HepG2 (cell line): ENCODE data around the gene UNC5CL.

Experiments
- CAMTA2 ChIP-seq: sonication (generic); formaldehyde crosslinking; IDR thresholded peaks from 2 replicates; pipeline ENCODE4 v1.4.0; 2020; ENCODE audit warnings: mild to moderate bottlenecking, missing genetic modification reagents, borderline replicate concordance
- KDM5B ChIP-seq: sonication (generic); formaldehyde crosslinking; IDR thresholded peaks from 2 replicates; pipeline ENCODE4 v1.4.0; 2020; ENCODE audit warnings: missing genetic modification reagents, mild to moderate bottlenecking, borderline replicate concordance
- SRF ChIP-seq: IDR thresholded peaks from 2 replicates; pipeline ENCODE4 v1.6.1; 2011; ENCODE audit warnings: mild to moderate bottlenecking, low read depth, low read length, moderate library complexity
- SRSF9 ChIP-seq: fragments of 200-400 bp; formaldehyde crosslinking; IDR thresholded peaks from 2 replicates; pipeline ENCODE4 v1.6.1; 2018; ENCODE audit warnings: borderline replicate concordance, mild to moderate bottlenecking, low read depth, low read length; ENCODE audit not compliant: insufficient read depth, poor library complexity, severe bottlenecking
- ZBTB1 ChIP-seq: sonication (generic); formaldehyde crosslinking; IDR thresholded peaks from 2 replicates; pipeline ENCODE4 v1.4.0; 2020; ENCODE audit warnings: missing genetic modification reagents, borderline replicate concordance
- ZEB1 ChIP-seq: IDR thresholded peaks from 2 replicates; pipeline ENCODE4 v1.6.1; 2012; ENCODE audit warnings: mild to moderate bottlenecking, low read depth, inconsistent platforms; ENCODE audit not compliant: insufficient replicate concordance
- ZNF337 ChIP-seq: sonication (generic); formaldehyde crosslinking; IDR thresholded peaks from 2 replicates; pipeline ENCODE4 v1.5.1; 2020; ENCODE audit warnings: missing genetic modification reagents, low read depth, mild to moderate bottlenecking, borderline replicate concordance
- ZNF550 ChIP-seq: sonication (generic); formaldehyde crosslinking; IDR thresholded peaks from 2 replicates; pipeline ENCODE4 v1.4.0; 2020; ENCODE audit warnings: mild to moderate bottlenecking, missing genetic modification reagents, borderline replicate concordance
- TF ChIP-seq, protein P1 (sequence below): sonication (generic); formaldehyde crosslinking; IDR thresholded peaks from one replicate; pipeline ENCODE4 v1.5.1; 2020; ENCODE audit warnings: mild to moderate bottlenecking, missing genetic modification reagents; ENCODE audit errors: not compliant biosample characterization
- TF ChIP-seq, protein P2 (sequence below): sonication (generic); formaldehyde crosslinking; IDR thresholded peaks from 2 replicates; pipeline ENCODE4 v1.4.0; 2020; ENCODE audit warnings: missing genetic modification reagents

- TF ChIP-seq ZNF337 (CRISPR knock-in tag) (no peak), ZBTB1 (CRISPR knock-in tag) (no peak), SRSF9 (no peak), SRF (no peak), KDM5B (CRISPR knock-in tag) (no peak), ZEB1 (no peak), ZNF550 (CRISPR knock-in tag) (no peak), CAMTA2 (CRISPR knock-in tag) (no peak)
- TF ChIP-seq, protein P1, sequence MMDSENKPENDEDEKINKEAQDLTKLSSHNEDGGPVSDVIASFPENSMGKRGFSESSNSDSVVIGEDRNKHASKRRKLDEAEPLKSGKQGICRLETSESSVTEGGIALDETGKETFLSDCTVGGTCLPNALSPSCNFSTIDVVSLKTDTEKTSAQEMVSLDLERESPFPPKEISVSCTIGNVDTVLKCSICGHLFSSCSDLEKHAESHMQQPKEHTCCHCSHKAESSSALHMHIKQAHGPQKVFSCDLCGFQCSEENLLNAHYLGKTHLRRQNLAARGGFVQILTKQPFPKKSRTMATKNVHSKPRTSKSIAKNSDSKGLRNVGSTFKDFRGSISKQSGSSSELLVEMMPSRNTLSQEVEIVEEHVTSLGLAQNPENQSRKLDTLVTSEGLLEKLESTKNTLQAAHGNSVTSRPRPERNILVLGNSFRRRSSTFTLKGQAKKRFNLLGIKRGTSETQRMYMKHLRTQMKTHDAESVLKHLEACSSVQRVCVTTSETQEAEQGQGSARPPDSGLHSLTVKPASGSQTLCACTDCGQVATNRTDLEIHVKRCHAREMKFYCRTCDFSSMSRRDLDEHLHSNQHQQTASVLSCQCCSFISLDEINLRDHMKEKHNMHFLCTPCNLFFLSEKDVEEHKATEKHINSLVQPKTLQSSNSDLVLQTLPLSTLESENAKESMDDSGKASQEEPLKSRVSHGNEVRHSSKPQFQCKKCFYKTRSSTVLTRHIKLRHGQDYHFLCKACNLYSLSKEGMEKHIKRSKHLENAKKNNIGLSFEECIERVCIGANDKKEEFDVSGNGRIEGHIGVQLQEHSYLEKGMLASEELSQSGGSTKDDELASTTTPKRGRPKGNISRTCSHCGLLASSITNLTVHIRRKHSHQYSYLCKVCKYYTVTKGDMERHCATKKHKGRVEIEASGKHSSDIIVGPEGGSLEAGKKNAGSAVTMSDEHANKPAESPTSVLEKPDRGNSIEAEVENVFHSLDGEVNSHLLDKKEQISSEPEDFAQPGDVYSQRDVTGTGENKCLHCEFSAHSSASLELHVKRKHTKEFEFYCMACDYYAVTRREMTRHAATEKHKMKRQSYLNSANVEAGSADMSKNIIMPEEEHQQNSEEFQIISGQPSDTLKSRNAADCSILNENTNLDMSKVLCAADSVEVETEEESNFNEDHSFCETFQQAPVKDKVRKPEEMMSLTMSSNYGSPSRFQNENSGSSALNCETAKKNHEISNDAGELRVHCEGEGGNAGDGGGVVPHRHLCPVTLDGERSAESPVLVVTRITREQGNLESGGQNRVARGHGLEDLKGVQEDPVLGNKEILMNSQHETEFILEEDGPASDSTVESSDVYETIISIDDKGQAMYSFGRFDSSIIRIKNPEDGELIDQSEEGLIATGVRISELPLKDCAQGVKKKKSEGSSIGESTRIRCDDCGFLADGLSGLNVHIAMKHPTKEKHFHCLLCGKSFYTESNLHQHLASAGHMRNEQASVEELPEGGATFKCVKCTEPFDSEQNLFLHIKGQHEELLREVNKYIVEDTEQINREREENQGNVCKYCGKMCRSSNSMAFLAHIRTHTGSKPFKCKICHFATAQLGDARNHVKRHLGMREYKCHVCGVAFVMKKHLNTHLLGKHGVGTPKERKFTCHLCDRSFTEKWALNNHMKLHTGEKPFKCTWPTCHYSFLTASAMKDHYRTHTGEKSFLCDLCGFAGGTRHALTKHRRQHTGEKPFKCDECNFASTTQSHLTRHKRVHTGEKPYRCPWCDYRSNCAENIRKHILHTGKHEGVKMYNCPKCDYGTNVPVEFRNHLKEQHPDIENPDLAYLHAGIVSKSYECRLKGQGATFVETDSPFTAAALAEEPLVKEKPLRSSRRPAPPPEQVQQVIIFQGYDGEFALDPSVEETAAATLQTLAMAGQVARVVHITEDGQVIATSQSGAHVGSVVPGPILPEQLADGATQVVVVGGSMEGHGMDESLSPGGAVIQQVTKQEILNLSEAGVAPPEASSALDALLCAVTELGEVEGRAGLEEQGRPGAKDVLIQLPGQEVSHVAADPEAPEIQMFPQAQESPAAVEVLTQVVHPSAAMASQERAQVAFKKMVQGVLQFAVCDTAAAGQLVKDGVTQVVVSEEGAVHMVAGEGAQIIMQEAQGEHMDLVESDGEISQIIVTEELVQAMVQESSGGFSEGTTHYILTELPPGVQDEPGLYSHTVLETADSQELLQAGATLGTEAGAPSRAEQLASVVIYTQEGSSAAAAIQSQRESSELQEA (CRISPR knock-in tag): no peak
- TF ChIP-seq, protein P2, sequence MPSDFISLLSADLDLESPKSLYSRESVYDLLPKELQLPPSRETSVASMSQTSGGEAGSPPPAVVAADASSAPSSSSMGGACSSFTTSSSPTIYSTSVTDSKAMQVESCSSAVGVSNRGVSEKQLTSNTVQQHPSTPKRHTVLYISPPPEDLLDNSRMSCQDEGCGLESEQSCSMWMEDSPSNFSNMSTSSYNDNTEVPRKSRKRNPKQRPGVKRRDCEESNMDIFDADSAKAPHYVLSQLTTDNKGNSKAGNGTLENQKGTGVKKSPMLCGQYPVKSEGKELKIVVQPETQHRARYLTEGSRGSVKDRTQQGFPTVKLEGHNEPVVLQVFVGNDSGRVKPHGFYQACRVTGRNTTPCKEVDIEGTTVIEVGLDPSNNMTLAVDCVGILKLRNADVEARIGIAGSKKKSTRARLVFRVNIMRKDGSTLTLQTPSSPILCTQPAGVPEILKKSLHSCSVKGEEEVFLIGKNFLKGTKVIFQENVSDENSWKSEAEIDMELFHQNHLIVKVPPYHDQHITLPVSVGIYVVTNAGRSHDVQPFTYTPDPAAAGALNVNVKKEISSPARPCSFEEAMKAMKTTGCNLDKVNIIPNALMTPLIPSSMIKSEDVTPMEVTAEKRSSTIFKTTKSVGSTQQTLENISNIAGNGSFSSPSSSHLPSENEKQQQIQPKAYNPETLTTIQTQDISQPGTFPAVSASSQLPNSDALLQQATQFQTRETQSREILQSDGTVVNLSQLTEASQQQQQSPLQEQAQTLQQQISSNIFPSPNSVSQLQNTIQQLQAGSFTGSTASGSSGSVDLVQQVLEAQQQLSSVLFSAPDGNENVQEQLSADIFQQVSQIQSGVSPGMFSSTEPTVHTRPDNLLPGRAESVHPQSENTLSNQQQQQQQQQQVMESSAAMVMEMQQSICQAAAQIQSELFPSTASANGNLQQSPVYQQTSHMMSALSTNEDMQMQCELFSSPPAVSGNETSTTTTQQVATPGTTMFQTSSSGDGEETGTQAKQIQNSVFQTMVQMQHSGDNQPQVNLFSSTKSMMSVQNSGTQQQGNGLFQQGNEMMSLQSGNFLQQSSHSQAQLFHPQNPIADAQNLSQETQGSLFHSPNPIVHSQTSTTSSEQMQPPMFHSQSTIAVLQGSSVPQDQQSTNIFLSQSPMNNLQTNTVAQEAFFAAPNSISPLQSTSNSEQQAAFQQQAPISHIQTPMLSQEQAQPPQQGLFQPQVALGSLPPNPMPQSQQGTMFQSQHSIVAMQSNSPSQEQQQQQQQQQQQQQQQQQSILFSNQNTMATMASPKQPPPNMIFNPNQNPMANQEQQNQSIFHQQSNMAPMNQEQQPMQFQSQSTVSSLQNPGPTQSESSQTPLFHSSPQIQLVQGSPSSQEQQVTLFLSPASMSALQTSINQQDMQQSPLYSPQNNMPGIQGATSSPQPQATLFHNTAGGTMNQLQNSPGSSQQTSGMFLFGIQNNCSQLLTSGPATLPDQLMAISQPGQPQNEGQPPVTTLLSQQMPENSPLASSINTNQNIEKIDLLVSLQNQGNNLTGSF (CRISPR knock-in tag): no peak
These were observed 24.2 kb downstream of the UNC5CL start for GRCh38 chr6:41014780-41015179.
